GM18505 (cell line): Measurements from ENCODE around the gene DUOXA1.
"Not testable (repeated sequence)": the region's sequence is repeated elsewhere in the genome, so short reads cannot be mapped to it uniquely, and the experiment has no call there.

Source experiments
- ATAC-seq: cut with Tn5 transposase; IDR thresholded peaks from one replicate; pipeline ENCODE4 v1.9.1; 2021; ENCODE audit not compliant: unreplicated experiment
- POLR2A ChIP-seq: IDR thresholded peaks from 4 replicates; pipeline ENCODE4 v1.6.1; 2011; ENCODE audit warnings: borderline replicate concordance; ENCODE audit not compliant: insufficient read depth, insufficient read length; ENCODE audit errors: extremely low read depth

Gene DUOXA1

GRCh38 chr15:45146405-45146804 is 16.7 kb upstream of the DUOXA1 start:
- no peak for ATAC-seq
- no peak for TF ChIP-seq POLR2A

- ATAC-seq: no peak
- TF ChIP-seq POLR2A: no peak
Measured at GRCh38 chr15:45144775-45145174, 15.1 kb upstream of the DUOXA1 start.

GRCh38 chr15:45143946-45144345 is 14.3 kb upstream of the DUOXA1 start:
- TF ChIP-seq POLR2A: no peak
- no peak for ATAC-seq

GRCh38 chr15:45143056-45143455 is 13.4 kb upstream of the DUOXA1 start:
- no peak for TF ChIP-seq POLR2A
- ATAC-seq: no peak

GRCh38 chr15:45141386-45141785 is 11.7 kb upstream of the DUOXA1 start:
- TF ChIP-seq POLR2A: no peak
- no peak for ATAC-seq

GRCh38 chr15:45140557-45141250 is 11.0 kb upstream of the DUOXA1 start:
- TF ChIP-seq POLR2A: no peak

GRCh38 chr15:45139770-45140169 is 10.1 kb upstream of the DUOXA1 start:
- no peak for ATAC-seq
- no peak for TF ChIP-seq POLR2A

More at GRCh38 chr15:45140557-45141250, 11.0 kb upstream of the DUOXA1 start:
- ATAC-seq: no peak

- no peak for TF ChIP-seq POLR2A
Measured at GRCh38 chr15:45138814-45139765, 9.4 kb upstream of the DUOXA1 start.

GRCh38 chr15:45137703-45138102 is 8.0 kb upstream of the DUOXA1 start:
- no peak for ATAC-seq
- no peak for TF ChIP-seq POLR2A

More at GRCh38 chr15:45138814-45139765, 9.4 kb upstream of the DUOXA1 start:
- ATAC-seq: no peak

- ATAC-seq: no peak
- no peak for TF ChIP-seq POLR2A
Measured at GRCh38 chr15:45136378-45136764, 6.7 kb upstream of the DUOXA1 start.

- not testable (repeated sequence) for ATAC-seq
Measured at GRCh38 chr15:45135705-45136377, 6.2 kb upstream of the DUOXA1 start.

GRCh38 chr15:45134682-45135604 is 5.3 kb upstream of the DUOXA1 start:
- no peak for TF ChIP-seq POLR2A
- no peak for ATAC-seq

- TF ChIP-seq POLR2A: no peak
- ATAC-seq: no peak
Measured at GRCh38 chr15:45134046-45134445, 4.4 kb upstream of the DUOXA1 start.

GRCh38 chr15:45133561-45133920 is 3.9 kb upstream of the DUOXA1 start:
- no peak for TF ChIP-seq POLR2A
- ATAC-seq: no peak
